T-helper 2 cell treated with Interferon-gamma antibody and Interleukin-4, amounts not matched to agents 100 ng/mL and 5 ng/mL, for 36 hours (primary cell): ENCODE results near the gene BICC1. TPM values are rescaled to one million over a fixed set of nuclear protein-coding genes. Genes with fewer than 3 reads are reported as not detected.

ENCODE experiments used
- intact Hi-C: fragments of 100-400 bp; cut with micrococcal nuclease; formaldehyde crosslinking; loops from one replicate; pipeline ENCODE4 v1.15.1; 2023
- total RNA-seq: library from RNA; stranded (reverse); gene quantifications from 2 replicates; pipeline ENCODE4 v1.2.3, GENCODE V29; 2022

The BICC1 gene
- total RNA-seq, 1 donor from 2014 or later, result 0.05 TPM

GRCh38 chr10:58776568-58777318, 264.1 kb downstream of the BICC1 start:
- intact Hi-C loops, result no loop called here

GRCh38 chr10:58778966-58779365, 266.3 kb downstream of the BICC1 start:
- intact Hi-C loops, result no loop called here

GRCh38 chr10:58779594-58779993, 266.9 kb downstream of the BICC1 start:
- intact Hi-C loops, result no loop called here

- intact Hi-C loops, result loop anchor here (5.0 kb wide), 1 partner anchor 842 kb away; no protein-coding TSS in a partner anchor
Observed at GRCh38 chr10:58780476-58780875, 267.8 kb downstream of the BICC1 start.

GRCh38 chr10:58781873-58782488, 269.3 kb downstream of the BICC1 start:
- intact Hi-C loops, result loop anchor here (5.0 kb wide), 1 partner anchor 840 kb away; no protein-coding TSS in a partner anchor

- intact Hi-C loops, result loop anchor here (5.0 kb wide), 1 partner anchor 839 kb away; no protein-coding TSS in a partner anchor
Observed at GRCh38 chr10:58782876-58783851, 270.5 kb downstream of the BICC1 start.

GRCh38 chr10:58784361-58784760, 271.7 kb downstream of the BICC1 start:
- intact Hi-C loops, result loop anchor here (5.0 kb wide), 1 partner anchor 838 kb away; no protein-coding TSS in a partner anchor

- intact Hi-C loops, result no loop called here
Observed at GRCh38 chr10:58785354-58785753, 272.7 kb downstream of the BICC1 start.

- intact Hi-C loops, result no loop called here
Observed at GRCh38 chr10:58791137-58791536, 278.5 kb downstream of the BICC1 start.

- intact Hi-C loops, result no loop called here
Observed at GRCh38 chr10:58795560-58795959, 282.9 kb downstream of the BICC1 start.

- intact Hi-C loops, result no loop called here
Observed at GRCh38 chr10:58796242-58796641, 283.6 kb downstream of the BICC1 start.

- intact Hi-C loops, result no loop called here
Observed at GRCh38 chr10:58796824-58797223, 284.2 kb downstream of the BICC1 start.

GRCh38 chr10:58797356-58797755, 284.7 kb downstream of the BICC1 start:
- intact Hi-C loops, result no loop called here

- intact Hi-C loops, result no loop called here
Observed at GRCh38 chr10:58802047-58802446, 289.4 kb downstream of the BICC1 start.

- intact Hi-C loops, result no loop called here
Observed at GRCh38 chr10:58806323-58806722, 293.7 kb downstream of the BICC1 start.

GRCh38 chr10:58806970-58807628, 294.4 kb downstream of the BICC1 start:
- intact Hi-C loops, result no loop called here

GRCh38 chr10:58807629-58808022, 295.0 kb downstream of the BICC1 start:
- intact Hi-C loops, result no loop called here

GRCh38 chr10:58810751-58811150, 298.1 kb downstream of the BICC1 start:
- intact Hi-C loops, result no loop called here

GRCh38 chr10:58813573-58813972, 300.9 kb downstream of the BICC1 start:
- intact Hi-C loops, result no loop called here

- intact Hi-C loops, result no loop called here
Observed at GRCh38 chr10:58817201-58817846, 304.7 kb downstream of the BICC1 start.
